Fibroblast of skin of left quadriceps (primary cell): ENCODE data around the gene TEKTIP1.

Experiments used
- DNase-seq, 2 experiments: peaks; one replicate each; pipeline ENCODE4 v3.0.0-alpha.2; 2013; ENCODE audit warnings: low read depth in 2 of 2

TEKTIP1 gene

GRCh38 chr19:3538965-3539755 lies at the start of gene TEKTIP1:
Gene TEKTIP1 (plus strand): TSS chr19:3539174. CDS start chr19:3539178, 4 bp downstream.
- no peak for DNase-seq

GRCh38 chr19:3491396-3492119 lies 47.4 kb upstream of the TEKTIP1 start:
- DNase-seq: no peak

DNA sequence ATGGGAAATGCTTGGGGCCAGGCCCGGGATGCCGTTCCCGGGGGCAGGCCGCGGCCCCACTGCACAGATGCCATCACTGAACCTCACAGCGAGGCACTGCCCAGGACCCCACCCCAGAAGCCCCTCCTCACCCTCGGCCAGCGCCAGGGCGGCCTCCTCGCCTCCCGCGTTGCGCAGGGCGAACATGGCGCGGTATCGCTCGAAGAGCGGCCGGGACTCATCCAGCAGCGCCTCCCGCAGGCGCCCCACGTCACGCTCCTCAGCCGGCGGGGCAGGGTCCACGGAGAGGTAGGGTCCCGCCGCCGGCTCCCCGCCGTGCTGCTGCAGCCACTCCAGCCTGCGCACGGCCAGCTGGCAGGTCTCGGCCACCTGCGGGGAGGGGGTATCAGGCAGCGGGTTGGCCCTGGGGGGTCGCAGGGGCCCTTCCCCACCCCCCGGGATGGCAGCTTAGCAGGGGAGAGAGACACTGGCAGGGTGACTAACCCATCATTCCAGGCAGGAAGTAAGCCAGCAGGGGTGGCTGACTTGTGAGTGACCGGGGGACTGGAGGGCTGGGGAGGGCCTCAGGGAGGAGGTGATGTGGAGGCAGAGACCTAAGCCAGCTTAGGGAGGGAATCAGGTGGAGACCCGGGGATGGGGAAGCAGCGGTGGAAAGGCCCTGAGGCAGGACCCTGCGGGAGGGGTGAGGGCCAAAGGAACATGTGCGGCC lies 46.7 kb upstream of the TEKTIP1 start:
- DNase-seq: no peak

DNA sequence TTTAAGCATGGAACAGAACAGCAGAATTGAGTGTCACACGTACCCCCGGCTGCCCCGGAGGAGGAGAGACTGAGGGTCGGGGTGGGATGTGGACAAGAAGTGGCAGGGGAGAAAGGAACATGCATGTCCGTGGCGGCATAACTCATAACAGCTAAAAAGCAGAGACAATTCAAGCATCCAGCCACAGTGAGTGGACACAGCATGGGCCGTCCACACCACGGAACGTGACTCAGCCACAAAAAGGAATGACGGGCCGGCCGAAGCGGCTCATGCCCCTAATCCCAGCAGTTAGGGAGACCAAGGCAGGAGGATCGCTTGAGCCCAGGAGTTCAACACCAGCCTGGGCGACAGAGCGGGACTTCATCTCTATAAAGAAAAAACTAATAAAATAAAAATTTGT lies 46.1 kb upstream of the TEKTIP1 start:
- no peak for DNase-seq

DNA sequence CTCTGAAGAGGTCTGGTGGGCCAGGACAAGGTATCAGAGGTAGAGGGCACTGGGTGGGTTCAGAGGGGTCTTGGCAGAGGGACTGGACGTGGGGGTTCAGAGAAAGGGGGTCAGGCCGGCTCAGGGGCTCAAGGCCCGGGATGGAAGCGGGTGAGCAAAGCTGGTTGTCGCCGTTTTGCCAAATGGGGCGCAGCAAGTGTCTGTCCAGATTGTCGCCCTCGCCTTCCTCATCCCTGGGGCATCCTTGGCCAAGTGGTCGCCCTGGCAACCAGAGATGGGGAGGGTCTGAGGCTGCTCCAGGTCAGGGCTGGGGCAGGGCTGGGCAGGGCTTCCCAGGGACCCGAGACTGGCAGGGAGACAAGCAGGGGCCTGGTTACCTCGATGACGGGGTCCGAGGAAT lies 45.3 kb upstream of the TEKTIP1 start:
- DNase-seq: no peak

DNA sequence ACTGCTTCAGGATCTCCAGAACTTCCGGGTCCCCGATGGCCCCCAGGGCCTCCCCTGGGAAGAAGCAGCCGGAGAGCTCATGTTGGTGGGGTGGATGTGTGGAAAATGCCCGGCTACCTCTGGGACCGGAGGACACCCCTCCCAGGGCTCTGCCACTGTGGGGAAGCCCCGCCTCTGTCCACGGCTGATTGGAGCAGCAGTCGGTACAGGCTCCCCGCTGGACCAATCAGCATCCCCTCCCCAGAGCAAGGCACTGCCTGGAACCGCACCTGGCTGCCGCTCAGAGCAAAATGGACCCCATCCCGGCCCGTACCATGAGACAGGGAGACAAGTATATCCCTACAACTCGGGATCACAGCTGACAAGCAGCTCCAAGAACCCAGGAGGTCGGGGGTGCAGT lies 44.9 kb upstream of the TEKTIP1 start:
- DNase-seq: no peak

- no peak for DNase-seq
Observed at GRCh38 chr19:3494559-3494958, 44.4 kb upstream of the TEKTIP1 start.

GRCh38 chr19:3496392-3497273 lies 42.3 kb upstream of the TEKTIP1 start:
- DNase-seq: no peak

DNA sequence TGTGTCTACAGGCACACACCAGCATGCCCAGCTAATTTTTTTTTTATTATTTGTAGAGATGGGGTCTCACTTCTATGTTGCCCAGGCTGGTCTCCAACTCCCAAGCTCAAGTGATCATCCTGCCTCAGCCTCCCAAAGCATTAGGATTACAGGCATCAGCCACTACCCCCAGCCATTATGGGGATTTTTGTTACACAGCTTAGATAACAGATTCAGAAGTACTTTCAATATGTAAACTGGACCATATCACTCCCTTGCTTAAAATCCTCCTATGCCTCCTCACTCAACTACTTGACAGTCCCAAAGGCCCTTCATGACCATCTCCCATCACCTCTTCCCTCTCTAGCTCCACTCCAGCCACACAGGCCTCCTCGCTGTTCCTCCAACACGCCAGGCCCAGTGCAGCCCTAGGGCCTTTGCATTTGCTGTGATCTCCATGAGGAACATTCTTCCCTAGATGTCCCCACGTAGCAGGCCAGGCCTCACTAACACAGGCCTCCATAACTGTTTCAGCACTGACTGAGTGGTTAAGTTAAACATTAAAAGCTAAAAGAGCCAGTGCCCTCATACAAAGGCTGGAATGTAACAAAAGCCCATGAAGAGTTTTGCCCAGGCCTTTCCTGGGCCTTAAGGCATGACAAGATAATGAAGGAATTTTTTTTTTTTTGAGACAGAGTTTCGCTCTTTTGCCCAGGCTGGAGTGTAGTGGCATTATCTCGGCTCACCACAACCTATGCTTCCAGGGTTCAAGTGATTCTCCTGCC lies 41.0 kb upstream of the TEKTIP1 start:
- DNase-seq: no peak

GRCh38 chr19:3499738-3500428 lies 39.1 kb upstream of the TEKTIP1 start:
- no peak for DNase-seq

- peak; percentile 92 to 93 for DNase-seq
Observed at GRCh38 chr19:3500429-3501101, 38.4 kb upstream of the TEKTIP1 start, which contains the start of gene DOHH. Gene DOHH (minus strand): TSS chr19:3500674. CDS start chr19:3496814, 3,860 bp downstream.

- no peak for DNase-seq
Observed at GRCh38 chr19:3501780-3502179, 37.2 kb upstream of the TEKTIP1 start.

DNA sequence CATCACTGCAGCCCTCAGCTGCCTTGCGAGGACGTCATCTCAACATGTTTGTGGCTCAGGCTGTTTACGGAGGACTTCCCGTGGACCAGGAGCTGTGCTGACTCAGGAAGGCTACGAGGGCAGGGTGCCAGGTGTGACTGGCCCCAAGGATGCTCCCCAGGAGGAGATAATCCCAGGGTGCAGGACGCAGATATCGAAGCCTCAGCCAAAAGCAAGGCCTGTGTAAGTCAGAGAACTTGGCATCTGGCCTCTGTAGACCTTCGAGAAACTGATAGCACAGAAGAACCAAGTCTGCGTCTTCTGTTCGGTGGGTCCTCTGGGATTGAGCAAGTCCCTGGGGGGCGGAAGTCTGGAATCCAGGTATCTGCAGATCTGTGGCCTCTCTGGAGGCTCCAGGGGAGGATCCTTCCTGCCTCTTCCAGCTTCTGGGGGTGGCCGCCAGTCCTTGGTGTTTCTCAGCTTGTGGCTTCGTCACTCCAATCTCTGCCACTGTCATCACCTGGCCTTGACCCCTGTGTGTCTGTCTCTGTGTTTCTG lies 35.9 kb upstream of the TEKTIP1 start:
- no peak for DNase-seq

DNA sequence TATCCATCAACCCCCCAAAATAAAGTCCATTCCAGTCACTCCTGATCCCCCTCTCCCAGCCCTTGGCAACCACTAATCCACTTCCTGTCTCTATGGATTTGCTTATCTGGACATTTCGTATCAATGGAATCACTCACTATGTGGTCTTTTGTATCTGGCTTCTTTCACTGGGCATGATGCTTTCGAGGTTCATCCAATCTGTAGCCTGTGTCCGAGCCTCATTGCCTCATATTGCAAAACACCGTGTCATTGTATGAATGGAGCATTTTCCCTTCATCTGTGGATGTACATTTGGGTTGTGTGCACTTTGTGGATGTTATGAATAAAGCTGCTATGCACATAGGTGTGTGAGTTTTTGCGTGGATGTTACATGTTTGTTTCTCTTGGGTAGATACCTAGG lies 34.2 kb upstream of the TEKTIP1 start:
- no peak for DNase-seq

DNA sequence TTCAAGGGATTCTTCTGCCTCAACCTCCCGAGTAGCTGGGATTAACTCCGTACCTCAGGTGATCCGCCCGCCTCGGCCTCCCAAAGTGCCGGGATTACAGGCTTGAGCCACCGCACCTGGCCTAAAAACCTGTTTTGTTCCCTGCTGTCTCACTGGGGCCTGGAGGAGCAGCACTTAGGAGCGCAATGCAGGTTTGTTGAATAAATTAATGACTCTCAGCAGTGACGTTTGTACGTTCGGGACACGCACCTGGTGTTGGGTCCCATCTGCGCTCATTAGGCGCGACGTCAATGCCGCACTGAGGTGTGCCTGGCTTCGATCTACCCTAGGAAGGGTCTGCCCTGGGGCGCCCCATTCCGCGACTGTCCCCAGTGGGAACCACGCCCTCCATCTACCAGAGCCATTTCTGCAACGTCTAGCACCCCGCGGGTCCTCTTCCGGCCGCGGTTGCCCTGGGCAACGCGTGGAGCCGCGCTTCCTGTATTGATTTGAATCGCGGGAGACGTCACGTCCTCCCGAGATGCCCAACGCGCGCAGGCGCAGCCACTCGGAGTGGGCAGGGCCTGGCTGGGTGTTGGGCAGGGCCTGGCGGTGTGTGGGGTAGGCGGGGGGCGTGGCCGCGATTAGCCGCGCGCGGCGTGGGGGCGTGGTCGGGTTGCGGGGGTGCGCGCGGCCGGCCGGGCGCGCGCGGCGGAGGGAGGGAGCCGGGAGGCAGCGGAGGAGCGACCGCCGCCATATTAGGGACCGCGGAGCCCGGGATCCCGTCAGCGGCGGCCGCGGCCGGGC lies 33.2 kb upstream of the TEKTIP1 start, which contains the start of gene FZR1:
Gene FZR1 (plus strand): TSS at position 714 of the 786 bp plus-strand sequence. CDS start 16,679 bp downstream, outside the sequence.
- peak; percentile 97 to 98 for DNase-seq

DNA sequence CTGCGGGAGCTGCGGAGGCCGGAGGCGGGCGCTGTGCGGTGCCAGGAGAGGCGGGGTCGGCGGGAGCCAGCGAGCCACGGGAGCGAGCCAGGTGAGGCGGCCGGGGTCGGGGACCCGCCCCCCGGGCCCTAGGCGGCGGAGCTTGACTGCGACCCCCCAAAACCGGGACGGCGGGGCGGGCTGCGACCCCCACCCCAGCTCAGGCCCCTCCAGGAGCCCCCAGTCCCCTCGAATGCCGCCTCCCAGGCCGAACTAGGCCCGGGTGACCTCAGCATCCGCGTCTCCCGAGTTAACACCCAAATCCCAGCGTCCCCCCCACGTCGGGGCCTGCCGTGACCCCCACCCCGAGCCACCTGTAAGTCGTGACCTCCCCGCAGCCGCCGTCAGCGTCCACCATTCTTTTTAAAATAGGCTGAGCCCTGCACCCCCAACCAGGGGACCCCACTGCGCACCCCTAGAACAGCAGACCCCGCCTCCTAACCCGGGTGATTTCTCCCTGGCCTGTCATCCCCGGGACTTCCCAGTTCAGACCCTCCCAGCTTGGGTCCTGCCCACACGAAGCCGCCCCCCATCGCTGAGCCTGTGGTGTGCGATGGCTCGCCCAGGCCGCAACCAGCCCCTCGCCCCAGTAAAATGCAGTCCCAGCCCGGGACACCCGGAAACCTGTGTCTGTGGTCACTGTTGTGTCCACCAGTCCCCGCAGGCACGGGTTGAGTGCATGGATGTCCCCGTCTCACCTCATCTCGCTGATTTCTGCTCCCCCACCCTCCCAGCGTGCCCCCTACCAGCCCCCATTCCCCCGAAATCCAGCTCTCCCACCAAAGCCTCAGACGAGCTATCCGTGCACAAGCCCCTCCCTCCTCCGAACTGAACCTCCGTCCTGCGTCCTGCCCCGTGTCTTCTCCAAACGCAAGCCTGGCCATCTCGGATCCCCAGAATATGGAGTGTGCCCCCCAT lies 32.3 kb upstream of the TEKTIP1 start:
- DNase-seq: no peak
